ENCODE measurements around the gene LETMD1. TPM values are rescaled to one million over a fixed set of nuclear protein-coding genes. Genes with fewer than 3 reads are reported as not detected.

The LETMD1 gene
- polyA plus RNA-seq (2011; rRNA removed) (72.9 and 83.0 TPM in 2 replicates), polyA plus RNA-seq (2017; fragmentation: RNase III; extraction: RNeasy Plus Mini Kit Qiagen cat#74134 plus additional on column Dnase treatment) (29.6 to 35.9 TPM (median 31.5 TPM) in 3 replicates), polyA minus RNA-seq (2011; rRNA and poly(A)+ RNA removed) (41.2 and 41.8 TPM in 2 replicates)
- 32.0 and 43.0 TPM in 2 replicates for polyA plus RNA-seq (2012; cell fraction: cytosol; rRNA removed)
- 61.9 and 103 TPM in 2 replicates for polyA plus RNA-seq (2012; cell fraction: nucleus; rRNA removed)

- peaks cover 10% of the 10 kb centered on the region; the same call in 2 of the 3 replicates for H3K4me1 ChIP-seq
- H3K9me3 ChIP-seq: no peaks in the 10 kb centered on the region
- H3K4me3 ChIP-seq: peak within 1 kb of the TSS; percentile 72
- TF ChIP-seq HOXB5 (CRISPR knock-in tag; IDR thresholded peaks at IDR 0.05) (no peak), PHF8 (IDR thresholded peaks at IDR 0.05; ENCODE audit: borderline replicate concordance, low read depth) (peak; percentile 83; the same call in 1 of the 2 replicates), JUNB (IDR thresholded peaks at IDR 0.05) (no peak), FOSB (CRISPR knock-in tag; IDR thresholded peaks at IDR 0.05) (no peak), POLR2A (IDR thresholded peaks at IDR 0.05; ENCODE audit: low read length) (peak; percentile 69), TFCP2L1 (CRISPR knock-in tag; IDR thresholded peaks at IDR 0.05) (0 out of 2 replicates have a peak, but pooled peaks have one; percentile 21), ZSCAN20 (CRISPR knock-in tag; IDR thresholded peaks at IDR 0.05) (no peak), HOXB13 (CRISPR knock-in tag; IDR thresholded peaks at IDR 0.05; ENCODE audit: low read depth) (no peak), KDM5A (IDR thresholded peaks at IDR 0.05) (peak; percentile 87), RFX5 (IDR thresholded peaks at IDR 0.05) (peak; percentile 57; the same call in 1 of the 2 replicates), SMC3 (IDR thresholded peaks at IDR 0.05) (peak; percentile 69), REST (IDR thresholded peaks at IDR 0.05) (peak; percentile 34; the same call in 1 of the 2 replicates), PBX3 (IDR thresholded peaks at IDR 0.05) (0 out of 2 replicates have a peak, but pooled peaks have one; percentile 30), ESRRA (IDR thresholded peaks at IDR 0.05; ENCODE audit: borderline replicate concordance, low read length) (0 out of 2 replicates have a peak, but pooled peaks have one; percentile 56), JUN (IDR thresholded peaks at IDR 0.05) (peak; percentile 66 to 81; a peak in 4 of 5 replicates), CHD2 (IDR thresholded peaks at IDR 0.05; ENCODE audit: low read length, partially characterized antibody) (no peak), NPAS2 (CRISPR knock-in tag; IDR thresholded peaks at IDR 0.05; ENCODE audit: borderline replicate concordance) (no peak), BCL3 (IDR thresholded peaks at IDR 0.05) (peak; percentile 85; the same call in 2 of the 3 replicates), EHF (CRISPR knock-in tag; IDR thresholded peaks at IDR 0.05) (peak; percentile 47; the same call in 1 of the 2 replicates), RAD21 (conservative IDR thresholded peaks at IDR 0.05 in 1 of 2, IDR thresholded peaks at IDR 0.05 in 1 of 2) (peak; percentile 72 to 73)
- TF ChIP-seq, protein P1, sequence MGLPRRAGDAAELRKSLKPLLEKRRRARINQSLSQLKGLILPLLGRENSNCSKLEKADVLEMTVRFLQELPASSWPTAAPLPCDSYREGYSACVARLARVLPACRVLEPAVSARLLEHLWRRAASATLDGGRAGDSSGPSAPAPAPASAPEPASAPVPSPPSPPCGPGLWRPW (IDR thresholded peaks at IDR 0.05): no peak
- TF ChIP-seq, protein P2, sequence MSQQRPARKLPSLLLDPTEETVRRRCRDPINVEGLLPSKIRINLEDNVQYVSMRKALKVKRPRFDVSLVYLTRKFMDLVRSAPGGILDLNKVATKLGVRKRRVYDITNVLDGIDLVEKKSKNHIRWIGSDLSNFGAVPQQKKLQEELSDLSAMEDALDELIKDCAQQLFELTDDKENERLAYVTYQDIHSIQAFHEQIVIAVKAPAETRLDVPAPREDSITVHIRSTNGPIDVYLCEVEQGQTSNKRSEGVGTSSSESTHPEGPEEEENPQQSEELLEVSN (IDR thresholded peaks at IDR 0.05; ENCODE audit: borderline replicate concordance, low read depth): peak; percentile 82
- TF ChIP-seq, protein P3, sequence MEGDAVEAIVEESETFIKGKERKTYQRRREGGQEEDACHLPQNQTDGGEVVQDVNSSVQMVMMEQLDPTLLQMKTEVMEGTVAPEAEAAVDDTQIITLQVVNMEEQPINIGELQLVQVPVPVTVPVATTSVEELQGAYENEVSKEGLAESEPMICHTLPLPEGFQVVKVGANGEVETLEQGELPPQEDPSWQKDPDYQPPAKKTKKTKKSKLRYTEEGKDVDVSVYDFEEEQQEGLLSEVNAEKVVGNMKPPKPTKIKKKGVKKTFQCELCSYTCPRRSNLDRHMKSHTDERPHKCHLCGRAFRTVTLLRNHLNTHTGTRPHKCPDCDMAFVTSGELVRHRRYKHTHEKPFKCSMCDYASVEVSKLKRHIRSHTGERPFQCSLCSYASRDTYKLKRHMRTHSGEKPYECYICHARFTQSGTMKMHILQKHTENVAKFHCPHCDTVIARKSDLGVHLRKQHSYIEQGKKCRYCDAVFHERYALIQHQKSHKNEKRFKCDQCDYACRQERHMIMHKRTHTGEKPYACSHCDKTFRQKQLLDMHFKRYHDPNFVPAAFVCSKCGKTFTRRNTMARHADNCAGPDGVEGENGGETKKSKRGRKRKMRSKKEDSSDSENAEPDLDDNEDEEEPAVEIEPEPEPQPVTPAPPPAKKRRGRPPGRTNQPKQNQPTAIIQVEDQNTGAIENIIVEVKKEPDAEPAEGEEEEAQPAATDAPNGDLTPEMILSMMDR (IDR thresholded peaks at IDR 0.05): peak; percentile 95
- TF ChIP-seq, protein P4, sequence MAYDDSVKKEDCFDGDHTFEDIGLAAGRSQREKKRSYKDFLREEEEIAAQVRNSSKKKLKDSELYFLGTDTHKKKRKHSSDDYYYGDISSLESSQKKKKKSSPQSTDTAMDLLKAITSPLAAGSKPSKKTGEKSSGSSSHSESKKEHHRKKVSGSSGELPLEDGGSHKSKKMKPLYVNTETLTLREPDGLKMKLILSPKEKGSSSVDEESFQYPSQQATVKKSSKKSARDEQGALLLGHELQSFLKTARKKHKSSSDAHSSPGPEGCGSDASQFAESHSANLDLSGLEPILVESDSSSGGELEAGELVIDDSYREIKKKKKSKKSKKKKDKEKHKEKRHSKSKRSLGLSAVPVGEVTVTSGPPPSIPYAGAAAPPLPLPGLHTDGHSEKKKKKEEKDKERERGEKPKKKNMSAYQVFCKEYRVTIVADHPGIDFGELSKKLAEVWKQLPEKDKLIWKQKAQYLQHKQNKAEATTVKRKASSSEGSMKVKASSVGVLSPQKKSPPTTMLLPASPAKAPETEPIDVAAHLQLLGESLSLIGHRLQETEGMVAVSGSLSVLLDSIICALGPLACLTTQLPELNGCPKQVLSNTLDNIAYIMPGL (CRISPR knock-in tag; IDR thresholded peaks at IDR 0.05; ENCODE audit: borderline replicate concordance): no peak
- TF ChIP-seq, protein P5, sequence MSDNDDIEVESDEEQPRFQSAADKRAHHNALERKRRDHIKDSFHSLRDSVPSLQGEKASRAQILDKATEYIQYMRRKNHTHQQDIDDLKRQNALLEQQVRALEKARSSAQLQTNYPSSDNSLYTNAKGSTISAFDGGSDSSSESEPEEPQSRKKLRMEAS (IDR thresholded peaks at IDR 0.05): peak; percentile 95
- peak within 1 kb of the TSS; percentile 93 for H3K4me2 ChIP-seq
- H3K27ac ChIP-seq: peak within 1 kb of the TSS; percentile 90 to 92
- POLR2A ChIA-PET: interaction anchor here (1.0 to 1.1 kb wide), 3 partner anchors 14 to 284 kb away, joined by 3 read pairs; partner anchors contain the start of gene ATF1
- DNase-seq (ENCODE audit: low read depth in 1 of 2, low spot score in 1 of 2): peak; percentile 99
- CTCF ChIA-PET: interaction anchor here (0.7 to 1.6 kb wide), 13 partner anchors 9 to 450 kb away, joined by 3 to 8 read pairs (median 4); no protein-coding TSS in a partner anchor
- peak; percentile 99 to 100 for ATAC-seq
- 5% methylated on average over 50 of the region's 51 CpGs for WGBS (ENCODE audit: missing lambda C conversion rate)
- peak; percentile 83 for FAIRE-seq
Observed at GRCh38 chr12:51047655-51048540, at the start of gene LETMD1. LETMD1 (plus strand) TSS chr12:51048327; CDS start chr12:51048357, 30 bp downstream.
